Esophagus (tissue), 2 donors: ENCODE results near the gene DNALI1. TPM values are rescaled to one million over a fixed set of nuclear protein-coding genes. Genes with fewer than 3 reads are reported as not detected.
"Not testable (repeated sequence)": the region's sequence is repeated elsewhere in the genome, so short reads cannot be mapped to it uniquely, and the experiment has no call there.

Experiments
- H3K27ac ChIP-seq, 2 donors: one replicate each; pipeline ENCODE4 v1.5.1; 2013; ENCODE audit warnings: low read depth in 2 of 2, mild to moderate bottlenecking in 2 of 2, inconsistent platforms in 1 of 2, low read length in 1 of 2, moderate library complexity in 1 of 2
- H3K27me3 ChIP-seq, 2 donors: one replicate each; pipeline ENCODE4 v1.6.1; 2013; ENCODE audit warnings: low read length in 2 of 2, control low read depth in 1 of 2, mild to moderate bottlenecking in 1 of 2; ENCODE audit not compliant: insufficient read depth in 2 of 2, control insufficient read depth in 1 of 2
- H3K36me3 ChIP-seq, 2 donors: one replicate each; pipeline ENCODE4 v1.6.1; 2013; ENCODE audit warnings: low read length in 1 of 2; ENCODE audit not compliant: control insufficient read depth in 2 of 2, insufficient read depth in 2 of 2
- H3K4me1 ChIP-seq, 2 donors: one replicate each; pipeline ENCODE4 v1.6.1; 2013; ENCODE audit warnings: low read length in 1 of 2; ENCODE audit not compliant: control insufficient read depth in 2 of 2, insufficient read depth in 2 of 2
- H3K4me3 ChIP-seq, 2 donors: one replicate each; pipeline ENCODE4 v1.5.1; 2013; ENCODE audit warnings: low read length in 2 of 2, mild to moderate bottlenecking in 2 of 2, low read depth in 1 of 2, moderate library complexity in 1 of 2
- H3K9me3 ChIP-seq, 2 donors: one replicate each; pipeline ENCODE4 v1.6.1; 2013; ENCODE audit warnings: mild to moderate bottlenecking in 2 of 2, low read depth in 1 of 2, low read length in 1 of 2, moderate library complexity in 1 of 2; ENCODE audit not compliant: control insufficient read depth in 2 of 2, insufficient read depth in 1 of 2
- WGBS, 2 donors: extraction: QIAGEN DNeasy Blood & Tissue Kit; methylation state at CpG; one replicate each; pipeline ENCODE4 v1.1.7; 2013; 5-methylcytosine and 5-hydroxymethylcytosine counted together
- polyA plus RNA-seq, 2 donors: library from polyadenylated mRNA; stranded (reverse); fragments of 200-250 nt; gene quantifications; one replicate each; pipeline ENCODE4 v1.2.3, GENCODE V29; 2013
- donor health status: healthy with polysubstance abuse.
- donor health status: Bipolar disorder and iron deficiency.

Gene DNALI1
- 1 to 10 TPM; 1.1 to 1.3 TPM for polyA plus RNA-seq

DNA sequence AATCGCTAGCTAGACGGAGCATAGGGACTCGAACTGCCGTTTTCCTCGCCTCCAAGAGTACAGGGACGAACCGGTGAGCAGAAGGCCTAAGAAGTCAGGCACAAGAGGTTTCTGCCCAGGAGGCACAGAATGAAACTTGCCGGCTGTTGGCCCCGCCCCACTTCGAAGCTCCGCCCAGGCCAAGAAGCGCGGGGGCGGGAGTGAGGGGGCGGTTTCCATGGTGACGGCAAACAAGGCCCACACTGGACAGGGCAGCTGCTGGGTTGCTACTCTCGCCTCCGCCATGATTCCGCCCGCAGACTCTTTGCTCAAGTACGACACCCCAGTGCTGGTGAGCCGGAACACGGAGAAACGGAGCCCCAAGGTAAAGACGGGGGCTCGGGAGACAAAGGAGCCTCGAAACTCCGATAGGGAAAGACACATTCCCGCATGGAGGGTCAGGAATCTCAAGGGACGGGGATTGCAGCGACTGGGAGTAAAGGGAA lies at the start of gene DNALI1:
Gene DNALI1 (plus strand): TSS at position 229 of the 485 bp plus-strand sequence. CDS start 55 bp downstream, at position 284.
- no peaks in the 10 kb centered on the region for H3K9me3 ChIP-seq
- no peaks in the 10 kb centered on the region for H3K36me3 ChIP-seq
- peak within 1 kb of the TSS; percentile 22 to 32 for H3K27ac ChIP-seq
- peak within 1 kb of the TSS in 1 of 2 donors; percentile 28 for H3K4me3 ChIP-seq
- 15% methylated on average over 31 of the region's 31 CpGs for whole genome bisulfite sequencing, 2 donors
- H3K27me3 ChIP-seq, result no peaks in the 10 kb centered on the region
- peaks cover 0 to 12% of the 10 kb centered on the region in 2 donors for H3K4me1 ChIP-seq

DNA sequence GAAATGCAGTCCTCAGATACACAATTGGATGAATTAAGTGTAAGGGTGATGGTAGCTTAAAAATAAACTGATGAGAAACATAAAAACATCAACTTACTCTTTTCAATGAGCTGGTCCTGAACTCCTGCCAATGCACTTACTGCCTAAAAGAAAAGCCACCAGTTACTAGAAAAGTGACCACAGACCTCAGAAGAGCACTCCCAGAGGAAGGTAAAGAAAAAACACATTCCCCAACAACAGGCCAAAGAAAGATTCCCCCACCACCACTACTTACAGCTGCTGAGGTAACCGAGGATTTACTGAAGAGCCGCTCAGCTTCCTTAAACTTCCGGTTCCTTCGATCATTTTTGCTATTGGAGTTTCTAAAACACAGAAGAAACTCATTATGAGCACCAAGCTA lies 47.6 kb upstream of the DNALI1 start:
- H3K9me3 ChIP-seq, result no peaks in the 10 kb centered on the region
- no peak overlapping the region for H3K4me3 ChIP-seq
- WGBS, 2 donors, result 89 to 91% methylated on average over 4 of the region's 4 CpGs
- H3K27ac ChIP-seq, result no peak overlapping the region
- no peaks in the 10 kb centered on the region for H3K27me3 ChIP-seq
- H3K36me3 ChIP-seq, result peaks cover 2 to 4% of the 10 kb centered on the region in 2 donors
- H3K4me1 ChIP-seq, result peaks cover 0 to 3% of the 10 kb centered on the region in 2 donors

DNA sequence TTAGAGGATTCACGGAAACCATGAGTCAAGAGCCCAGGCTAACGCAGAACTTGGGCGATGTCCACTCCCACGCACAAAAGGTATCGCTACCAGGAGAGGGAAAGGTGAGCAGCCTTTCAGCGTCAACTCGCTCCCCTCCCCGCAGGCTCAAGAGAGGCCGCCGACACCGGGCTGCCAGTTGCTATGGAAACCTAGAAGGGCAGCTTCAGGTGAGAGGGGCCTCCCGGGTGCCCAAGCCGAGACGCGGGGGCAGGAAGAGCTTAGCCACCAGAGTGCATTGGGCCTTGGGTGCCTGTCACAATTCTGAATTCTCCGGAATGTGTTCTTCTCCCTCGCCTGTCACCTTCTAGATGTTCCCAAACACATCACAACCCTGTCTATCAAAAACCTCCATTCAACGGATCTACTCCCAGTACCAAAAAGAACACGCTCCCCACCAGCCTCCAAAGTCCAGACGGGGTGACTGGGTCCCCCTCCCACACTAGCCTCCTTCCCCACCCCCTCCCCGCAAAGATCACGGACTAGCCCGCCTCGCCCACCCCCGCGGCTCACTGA lies 42.9 kb upstream of the DNALI1 start:
- peak overlapping the region; percentile 97 to 99 for H3K27ac ChIP-seq
- H3K27me3 ChIP-seq, result no peaks in the 10 kb centered on the region
- peaks cover 0 to 3% of the 10 kb centered on the region in 2 donors for H3K4me1 ChIP-seq
- no peaks in the 10 kb centered on the region for H3K9me3 ChIP-seq
- H3K36me3 ChIP-seq, result peaks cover 1 to 2% of the 10 kb centered on the region in 2 donors
- WGBS, 2 donors, result 1 to 2% methylated on average over 24 to 26 of the region's 26 CpGs
- H3K4me3 ChIP-seq, result peak overlapping the region; percentile 97 to 99

DNA sequence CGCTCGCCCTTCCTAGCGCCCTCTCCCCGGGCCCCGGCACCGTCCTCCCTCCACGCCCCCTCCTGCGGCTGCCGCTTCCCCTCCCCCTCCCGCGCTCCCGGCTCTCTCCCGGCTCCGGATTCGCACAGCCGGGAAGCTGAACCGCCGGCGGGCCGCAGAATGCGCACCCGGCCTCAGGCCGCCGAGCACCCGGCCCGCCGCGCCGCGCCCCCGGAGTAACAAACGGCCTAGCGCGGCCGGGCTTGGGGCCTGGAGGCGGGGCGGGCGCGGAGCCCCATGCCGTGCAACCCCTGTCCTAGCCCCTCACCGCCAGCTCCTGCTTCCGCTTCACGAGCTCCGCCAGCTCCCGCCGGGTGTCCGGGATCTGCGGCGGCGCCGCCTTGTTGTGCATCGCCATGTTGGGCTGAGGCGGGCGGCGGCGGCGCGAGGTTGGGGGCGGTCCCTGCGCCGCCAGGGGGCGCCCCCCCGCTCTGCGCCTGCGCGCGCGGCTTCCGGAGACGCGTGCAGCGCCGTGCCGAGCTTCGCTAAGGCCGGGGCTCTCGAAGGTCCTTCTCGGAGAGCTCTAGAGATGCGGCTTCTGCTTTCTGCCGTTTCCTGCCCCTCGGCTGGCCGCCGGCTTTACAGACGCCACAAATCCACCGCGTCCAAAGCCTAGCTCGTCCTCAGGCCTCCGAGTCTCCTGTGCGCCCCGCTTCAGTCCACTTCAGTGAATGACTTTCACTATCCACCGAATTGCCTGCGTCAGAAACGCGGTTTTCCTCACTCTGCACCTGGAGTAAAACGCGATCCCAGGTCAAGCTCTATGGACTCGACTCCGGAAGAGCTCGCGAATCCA lies 42.2 kb upstream of the DNALI1 start, which contains the start of gene MEAF6:
Gene MEAF6 (minus strand): TSS at position 417 of the 835 bp plus-strand sequence. CDS start 20 bp downstream, at position 397.
- Histone ChIP-seq H3K36me3 (no peaks in the 10 kb centered on the region), H3K4me1 (peaks cover 0 to 3% of the 10 kb centered on the region in 2 donors), H3K9me3 (no peaks in the 10 kb centered on the region), H3K27ac (peak within 1 kb of the TSS; percentile 97 to 99), H3K27me3 (no peaks in the 10 kb centered on the region), H3K4me3 (peak within 1 kb of the TSS; percentile 97 to 99)
- WGBS, 2 donors, result 0 to 1% methylated on average over 83 to 100 of the region's 100 CpGs

DNA sequence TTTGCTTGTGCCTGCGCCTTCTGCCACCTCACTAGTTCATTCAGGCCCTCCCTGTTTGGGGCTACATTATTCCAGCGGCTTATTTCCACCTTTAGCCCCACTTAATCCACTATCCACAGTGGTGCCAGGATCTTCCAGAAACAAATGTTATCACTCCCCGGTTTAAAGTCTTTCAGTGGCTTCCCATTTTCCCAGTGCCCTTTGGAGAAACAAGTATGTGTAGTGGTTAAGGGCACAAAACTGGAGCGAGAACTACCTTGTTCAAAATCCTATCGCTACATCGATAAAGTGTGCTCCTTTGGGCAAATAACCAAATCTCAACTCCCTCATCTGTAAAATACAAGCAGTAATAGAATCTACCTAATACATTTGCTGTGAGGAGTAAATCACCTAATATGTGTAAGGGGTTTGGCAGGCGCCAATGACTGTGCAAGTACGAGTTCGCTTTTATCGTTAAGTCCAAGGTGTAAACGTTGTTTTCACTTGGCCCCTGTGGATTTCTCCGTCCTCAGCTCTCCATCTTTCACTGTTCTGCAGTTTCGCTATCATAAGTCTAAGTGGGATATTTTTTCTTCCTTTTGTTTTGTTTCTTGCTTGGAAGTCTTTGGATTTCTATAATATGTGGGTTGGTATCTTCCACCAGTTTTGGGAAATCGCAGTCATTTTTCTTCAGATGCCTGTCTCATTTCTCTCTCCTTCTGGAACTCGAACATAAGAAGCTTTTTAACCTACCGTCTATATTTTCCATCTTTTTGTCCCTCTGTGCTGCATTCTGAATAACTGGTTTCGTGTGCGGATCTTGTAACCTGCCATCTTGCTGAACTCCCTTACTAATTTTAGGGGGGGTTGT lies 41.3 kb upstream of the DNALI1 start:
- no peaks in the 10 kb centered on the region for H3K27me3 ChIP-seq
- peak overlapping the region; percentile 97 to 99 for H3K27ac ChIP-seq
- H3K4me3 ChIP-seq, result peak overlapping the region; percentile 97 to 99
- peaks cover 0 to 3% of the 10 kb centered on the region in 2 donors for H3K4me1 ChIP-seq
- H3K9me3 ChIP-seq, result no peaks in the 10 kb centered on the region
- H3K36me3 ChIP-seq, result no peaks in the 10 kb centered on the region
- WGBS, 2 donors, result 72 to 77% methylated on average over 18 of the region's 18 CpGs

DNA sequence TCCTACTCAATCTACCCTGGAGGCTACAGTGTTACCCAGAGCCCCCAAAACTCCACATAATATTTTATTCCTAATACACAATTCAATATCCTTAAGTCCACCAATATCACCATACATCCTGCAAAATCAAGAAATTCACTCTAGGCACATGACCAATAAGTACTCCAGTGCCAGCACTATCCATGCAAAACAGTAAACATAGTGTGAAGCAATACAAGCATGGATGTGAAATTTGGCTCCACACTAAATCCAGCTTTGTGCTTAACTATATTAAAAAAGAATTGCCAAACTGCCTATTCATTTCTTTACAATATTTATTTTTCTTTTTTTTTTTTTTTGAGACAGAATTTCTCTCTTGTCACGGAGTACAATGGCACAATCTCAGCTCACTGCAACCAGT lies 39.2 kb upstream of the DNALI1 start:
- no peaks in the 10 kb centered on the region for H3K9me3 ChIP-seq
- H3K27me3 ChIP-seq, result no peaks in the 10 kb centered on the region
- H3K27ac ChIP-seq, result no peak overlapping the region
- peaks cover 0 to 3% of the 10 kb centered on the region in 2 donors for H3K4me1 ChIP-seq
- WGBS, 2 donors, result 86 to 87% methylated on average over 1 of the region's 1 CpG
- no peak overlapping the region for H3K4me3 ChIP-seq
- no peaks in the 10 kb centered on the region for H3K36me3 ChIP-seq

DNA sequence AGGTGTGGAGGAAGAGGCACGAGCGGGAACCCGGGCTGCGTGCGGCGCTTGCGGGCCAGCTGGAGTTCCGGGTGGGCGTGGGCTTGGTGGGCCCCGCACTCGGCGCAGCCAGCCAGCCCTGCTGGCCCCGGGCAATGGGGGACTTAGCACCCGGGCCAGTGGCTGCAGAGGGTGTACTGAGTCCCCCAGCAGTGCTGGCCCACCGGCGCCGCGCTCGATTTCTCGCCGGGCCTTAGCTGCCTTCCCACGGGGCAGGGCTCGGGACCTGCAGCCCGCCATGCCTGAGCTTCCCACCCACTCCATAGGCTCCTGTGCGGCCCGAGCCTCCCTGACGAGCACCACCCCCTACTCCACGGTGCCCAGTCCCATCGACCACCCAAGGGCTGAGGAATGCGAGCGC lies 38.5 kb upstream of the DNALI1 start:
- not testable (repeated sequence) for H3K4me3 ChIP-seq, H3K9me3 ChIP-seq, H3K4me1 ChIP-seq, H3K36me3 ChIP-seq, H3K27ac ChIP-seq, H3K27me3 ChIP-seq
- 95% methylated on average over 12 to 27 of the region's 31 CpGs for WGBS, 2 donors

DNA sequence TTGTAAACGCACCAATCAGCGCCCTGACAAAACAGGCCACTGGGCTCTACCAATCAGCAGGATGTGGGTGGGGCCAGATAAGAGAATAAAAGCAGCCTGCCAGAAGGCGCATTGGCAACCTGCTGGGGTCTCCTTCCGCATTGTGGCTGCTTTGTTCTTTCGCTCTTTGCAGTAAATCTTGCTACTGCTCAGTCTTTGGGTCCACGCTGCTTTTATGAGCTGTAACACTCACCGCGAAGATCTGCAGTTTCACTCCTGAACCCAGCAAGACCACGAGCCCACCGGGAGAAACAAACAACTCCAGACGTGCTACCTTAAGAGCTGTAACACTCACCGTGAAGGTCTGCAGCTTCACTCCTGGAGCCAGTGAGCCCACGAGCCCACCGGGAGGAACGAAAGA lies 37.8 kb upstream of the DNALI1 start:
- H3K27me3 ChIP-seq, H3K36me3 ChIP-seq, H3K4me1 ChIP-seq, H3K27ac ChIP-seq, H3K4me3 ChIP-seq, H3K9me3 ChIP-seq: not testable (repeated sequence)
- 77 to 82% methylated on average over 15 of the region's 15 CpGs for WGBS, 2 donors

DNA sequence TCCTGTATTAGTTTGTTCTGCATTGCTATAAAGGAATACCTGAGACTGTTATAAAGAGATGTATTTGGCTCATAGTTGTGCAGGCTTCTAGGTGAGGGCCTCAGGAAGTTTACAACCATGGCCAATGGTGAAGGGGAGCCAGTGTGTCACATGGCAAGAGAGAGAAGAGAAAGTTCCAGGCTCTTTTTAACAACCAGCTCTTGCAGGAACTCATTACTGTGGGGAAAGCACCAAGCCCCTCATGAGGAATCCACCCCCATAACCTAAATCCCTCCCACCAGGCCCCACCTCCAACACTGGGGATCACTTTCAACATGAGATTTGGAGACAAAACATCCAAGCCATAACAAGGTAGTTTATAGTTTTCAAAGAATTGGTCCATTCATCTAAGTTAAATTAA lies 37.1 kb upstream of the DNALI1 start:
- Histone ChIP-seq H3K27me3 (no peaks in the 10 kb centered on the region), H3K9me3 (no peaks in the 10 kb centered on the region), H3K4me3 (no peak overlapping the region), H3K27ac (no peak overlapping the region), H3K36me3 (no peaks in the 10 kb centered on the region), H3K4me1 (no peaks in the 10 kb centered on the region)
